ENCODE measurements around the gene NFIX. TPM values are rescaled to one million over a fixed set of nuclear protein-coding genes. Genes with fewer than 3 reads are reported as not detected.

NFIX gene
- total and polyA plus RNA-seq, 9 of the 15 experiments (the other 6 are each of a cell fraction or from before 2014, with no cell fraction given): 0.28 to 26.8 (median 5.4) TPM

GRCh38 chr19:13086341-13086740 lies 91.1 kb downstream of the NFIX start:
- Histone ChIP-seq H3K79me2 (ENCODE audit: control insufficient read depth, insufficient read depth, low read length) (no peaks in the 10 kb centered on the region), H3K9ac (ENCODE audit: insufficient read depth in 1 of 2, low read depth in 2 of 2, low read length in 2 of 2) (no peak overlapping the region), H3K9me1 (ENCODE audit: control insufficient read depth, insufficient read depth, low read length) (no peaks in the 10 kb centered on the region), H3K27ac (ENCODE audit: extremely low read depth, low read depth, low read length) (no peak overlapping the region), H2AFZ (ENCODE audit: low read depth, low read length) (no peak overlapping the region), H3K27me3 (ENCODE audit: control insufficient read depth in 2 of 2, insufficient read depth in 2 of 2, low read length in 2 of 2) (no peaks in the 10 kb centered on the region), H3K4me1 (replicated peaks in 1 of 2; ENCODE audit: control insufficient read depth in 2 of 2, insufficient read depth in 2 of 2, low read length in 2 of 2) (peaks cover 0 to 45% of the 10 kb centered on the region in 2 experiments; a peak in 4 of 5 replicates), H4K20me1 (replicated peaks; ENCODE audit: control insufficient read depth, insufficient read depth, low read length) (no peaks in the 10 kb centered on the region), H3K9me3 (replicated peaks; ENCODE audit: control insufficient read depth, insufficient read depth, low read depth, low read length) (no peaks in the 10 kb centered on the region), H3K4me2 (ENCODE audit: insufficient read depth, low read length) (no peak overlapping the region), H3K36me3 (ENCODE audit: control insufficient read depth, insufficient read depth, low read length) (peaks cover 16% of the 10 kb centered on the region; the same call in 1 of the 3 replicates), H3K4me3 (no peak overlapping the region)
- CTCF ChIA-PET (ENCODE audit: low intra/inter-chr PET ratio): no interaction called here
- no peak for FAIRE-seq
- in situ Hi-C loops (cut with MboI) (no loop called here), intact Hi-C loops (cut with micrococcal nuclease) (no loop called here)
- WGBS (ENCODE audit: insufficient coverage, low coverage, missing lambda C conversion rate): 77% methylated on average over 2 of the region's 2 CpGs
- BruUV-seq (replicated peaks): no TSS peak
- ATAC-seq: no peak
- DNase-seq (ENCODE audit: extremely low read depth in 1 of 4, low spot score in 3 of 4): no peak
- POLR2A ChIA-PET: interaction anchor here (0.6 to 1.9 kb wide), 3 partner anchors 10 to 112 kb away, joined by 3 to 5 read pairs (median 4); no protein-coding TSS in a partner anchor
- TF ChIP-seq ZNF384 (IDR thresholded peaks at IDR 0.05; ENCODE audit: low read depth, low read length): no peak
- TF ChIP-seq ZBTB17 (CRISPR knock-in tag; IDR thresholded peaks at IDR 0.05): no peak
- no peak for TF ChIP-seq GTF2A2 (tag; IDR thresholded peaks at IDR 0.05)
- no peak for TF ChIP-seq SLC30A9 (CRISPR knock-in tag; IDR thresholded peaks at IDR 0.05)
- TF ChIP-seq NR3C1 (CRISPR knock-in tag; IDR thresholded peaks at IDR 0.05): no peak
- TF ChIP-seq MGA (IDR thresholded peaks at IDR 0.05): no peak
- TF ChIP-seq SNIP1 (IDR thresholded peaks at IDR 0.05; ENCODE audit: low read depth): no peak
- TF ChIP-seq HBP1 (CRISPR knock-in tag; IDR thresholded peaks at IDR 0.05): no peak
- no peak for TF ChIP-seq CREB3L1 (IDR thresholded peaks at IDR 0.05; ENCODE audit: borderline replicate concordance, low read depth)
